22Rv1 (cell line): ENCODE data around the gene SBK2.
"Not testable (repeated sequence)": the region's sequence is repeated elsewhere in the genome, so short reads cannot be mapped to it uniquely, and the experiment has no call there.

Experiments used
- H3K27ac ChIP-seq: fragments of 450-650 bp; 2 replicates; pipeline ENCODE4 v1.5.1; 2017
- CTCF ChIP-seq: fragments of 450-650 bp; IDR thresholded peaks from 2 replicates; pipeline ENCODE4 v1.5.1; 2017; ENCODE audit warnings: mild to moderate bottlenecking
- ZFX ChIP-seq: fragments of 450-650 bp; IDR thresholded peaks from 2 replicates; pipeline ENCODE4 v1.6.1; 2017; ENCODE audit warnings: antibody characterized with exemption, borderline replicate concordance

Gene SBK2

GRCh38 chr19:55502197-55502952 is 34.6 kb downstream of the SBK2 start:
- no peak overlapping the region for H3K27ac ChIP-seq
- no peak for TF ChIP-seq CTCF
- TF ChIP-seq ZFX = no peak

- H3K27ac ChIP-seq = no peak overlapping the region
- no peak for TF ChIP-seq ZFX
- TF ChIP-seq CTCF = no peak
Observed at GRCh38 chr19:55500368-55500952, 36.5 kb downstream of the SBK2 start.

GRCh38 chr19:55498246-55498840 is 38.6 kb downstream of the SBK2 start:
- TF ChIP-seq ZFX (no peak), CTCF (no peak)
- no peak overlapping the region for H3K27ac ChIP-seq

- H3K27ac ChIP-seq = no peak overlapping the region
- no peak for TF ChIP-seq ZFX
- no peak for TF ChIP-seq CTCF
Observed at GRCh38 chr19:55497763-55498162, 39.2 kb downstream of the SBK2 start.

GRCh38 chr19:55496820-55497219 is 40.1 kb downstream of the SBK2 start:
- not testable (repeated sequence) for H3K27ac ChIP-seq

- H3K27ac ChIP-seq = no peak overlapping the region
- no peak for TF ChIP-seq ZFX
- TF ChIP-seq CTCF = no peak
Observed at GRCh38 chr19:55495646-55496349, 41.1 kb downstream of the SBK2 start.

GRCh38 chr19:55494172-55494761 is 42.7 kb downstream of the SBK2 start:
- no peak overlapping the region for H3K27ac ChIP-seq
- no peak for TF ChIP-seq ZFX
- no peak for TF ChIP-seq CTCF
